ENCODE data around the gene CNIH1.
"Not testable (repeated sequence)": the region's sequence is repeated elsewhere in the genome, so short reads cannot be mapped to it uniquely, and the experiment has no call there.

- TF ChIP-seq CTCF, POLR2A (IDR thresholded peaks at IDR 0.05): not testable (repeated sequence)
Observed at GRCh38 chr14:54456820-54457608, 15.8 kb upstream of the CNIH1 start.
